Astrocyte (in vitro differentiated cells and primary cell): ENCODE measurements around the gene COBL.

Source experiments
- EZH2 ChIP-seq: IDR thresholded peaks from 2 replicates; pipeline ENCODE4 v1.6.1; 2012; ENCODE audit warnings: mild to moderate bottlenecking, low read length, inconsistent platforms; ENCODE audit not compliant: insufficient read depth
- TF ChIP-seq, protein P1 (sequence below): IDR thresholded peaks from 2 replicates; pipeline ENCODE4 v1.5.1; 2011; ENCODE audit warnings: low read depth, mild to moderate bottlenecking, inconsistent platforms, low read length, moderate library complexity; ENCODE audit not compliant: insufficient read depth

DNA sequence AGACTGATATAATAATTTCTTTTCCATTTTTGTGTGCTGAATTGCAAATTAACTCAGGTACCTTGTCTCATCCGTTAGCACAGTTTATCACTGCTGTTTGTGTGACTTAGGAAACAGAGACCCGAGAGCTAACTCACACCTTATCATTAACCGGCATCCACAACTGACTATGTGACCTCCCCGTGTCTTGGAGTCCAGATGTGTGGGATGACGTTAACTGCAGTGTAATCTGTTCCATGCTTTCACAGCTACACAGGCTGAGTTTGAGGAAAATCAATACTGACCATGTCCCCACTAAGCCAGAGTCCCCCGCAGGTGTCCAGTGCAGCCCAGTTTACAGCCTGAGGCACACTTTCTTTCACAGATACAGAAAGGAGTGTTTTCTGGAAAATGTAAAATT lies 154.7 kb downstream of the COBL start:
- TF ChIP-seq, protein P1, sequence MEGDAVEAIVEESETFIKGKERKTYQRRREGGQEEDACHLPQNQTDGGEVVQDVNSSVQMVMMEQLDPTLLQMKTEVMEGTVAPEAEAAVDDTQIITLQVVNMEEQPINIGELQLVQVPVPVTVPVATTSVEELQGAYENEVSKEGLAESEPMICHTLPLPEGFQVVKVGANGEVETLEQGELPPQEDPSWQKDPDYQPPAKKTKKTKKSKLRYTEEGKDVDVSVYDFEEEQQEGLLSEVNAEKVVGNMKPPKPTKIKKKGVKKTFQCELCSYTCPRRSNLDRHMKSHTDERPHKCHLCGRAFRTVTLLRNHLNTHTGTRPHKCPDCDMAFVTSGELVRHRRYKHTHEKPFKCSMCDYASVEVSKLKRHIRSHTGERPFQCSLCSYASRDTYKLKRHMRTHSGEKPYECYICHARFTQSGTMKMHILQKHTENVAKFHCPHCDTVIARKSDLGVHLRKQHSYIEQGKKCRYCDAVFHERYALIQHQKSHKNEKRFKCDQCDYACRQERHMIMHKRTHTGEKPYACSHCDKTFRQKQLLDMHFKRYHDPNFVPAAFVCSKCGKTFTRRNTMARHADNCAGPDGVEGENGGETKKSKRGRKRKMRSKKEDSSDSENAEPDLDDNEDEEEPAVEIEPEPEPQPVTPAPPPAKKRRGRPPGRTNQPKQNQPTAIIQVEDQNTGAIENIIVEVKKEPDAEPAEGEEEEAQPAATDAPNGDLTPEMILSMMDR, result no peak
- TF ChIP-seq EZH2, result no peak
